HepG2 (cell line): ENCODE data around the gene POLR1C. TPM values are rescaled to one million over a fixed set of nuclear protein-coding genes. Genes with fewer than 3 reads are reported as not detected.
A peak's percentile ranks its signal among the peaks of the same experiment; 100 is the strongest.

Experiments used
- AGO2 ChIP-seq: fragments of 200-400 bp; formaldehyde crosslinking; optimal IDR thresholded peaks from 2 replicates; pipeline ENCODE3; 2017; ENCODE audit warnings: mild to moderate bottlenecking, low read depth, low read length, moderate library complexity
- AKAP8 ChIP-seq: sonication (generic); formaldehyde crosslinking; IDR thresholded peaks from 2 replicates; pipeline ENCODE4 v1.5.1; 2020; ENCODE audit warnings: mild to moderate bottlenecking, missing genetic modification reagents
- CREB1 ChIP-seq, 2 experiments: fragments of 450-650 bp in 1 of 2; IDR thresholded peaks; 2 replicates each; pipeline ENCODE4 v1.6.1; 2016 to 2017; ENCODE audit warnings: control low read depth in 1 of 2, mild to moderate bottlenecking in 1 of 2, missing compliant biosample characterization in 1 of 2, missing genetic modification characterization in 1 of 2
- DMAP1 ChIP-seq: IDR thresholded peaks from 2 replicates; pipeline ENCODE4 v1.6.1; 2016
- DPF2 ChIP-seq: sonication (generic); formaldehyde crosslinking; IDR thresholded peaks from 2 replicates; pipeline ENCODE4 v1.4.0; 2020; ENCODE audit warnings: mild to moderate bottlenecking, low read depth, missing genetic modification reagents, borderline replicate concordance
- ELF1 ChIP-seq: sonication (generic); formaldehyde crosslinking; IDR thresholded peaks from 2 replicates; pipeline ENCODE4 v1.4.0; 2020; ENCODE audit warnings: missing genetic modification reagents
- GPN1 ChIP-seq: sonication (generic); formaldehyde crosslinking; IDR thresholded peaks from 2 replicates; pipeline ENCODE4 v1.5.1; 2020; ENCODE audit warnings: missing genetic modification reagents, borderline replicate concordance
- MXD4 ChIP-seq: IDR thresholded peaks from 2 replicates; pipeline ENCODE4 v1.6.1; 2016; ENCODE audit warnings: mild to moderate bottlenecking, missing biosample characterization, missing genetic modification reagents
- NFE2L1 ChIP-seq: sonication (generic); formaldehyde crosslinking; IDR thresholded peaks from 2 replicates; pipeline ENCODE4 v1.4.0; 2020; ENCODE audit warnings: missing genetic modification reagents, mild to moderate bottlenecking, borderline replicate concordance
- NR0B2 ChIP-seq: sonication (generic); formaldehyde crosslinking; IDR thresholded peaks from 2 replicates; pipeline ENCODE4 v1.4.0; 2020; ENCODE audit warnings: mild to moderate bottlenecking, missing genetic modification reagents
- PAX8 ChIP-seq: sonication (generic); formaldehyde crosslinking; IDR thresholded peaks from 2 replicates; pipeline ENCODE4 v1.8.0; 2022; ENCODE audit warnings: mild to moderate bottlenecking, missing genetic modification reagents, borderline replicate concordance
- ZNF251 ChIP-seq: sonication (generic); formaldehyde crosslinking; IDR thresholded peaks from 2 replicates; pipeline ENCODE4 v1.9.0; 2021; ENCODE audit warnings: mild to moderate bottlenecking, missing genetic modification reagents
- ZNF407 ChIP-seq: sonication (generic); formaldehyde crosslinking; IDR thresholded peaks from one replicate; pipeline ENCODE4 v1.5.1; 2020; ENCODE audit warnings: mild to moderate bottlenecking, missing genetic modification reagents; ENCODE audit errors: not compliant biosample characterization
- ZNF432 ChIP-seq: sonication (generic); formaldehyde crosslinking; IDR thresholded peaks from 2 replicates; pipeline ENCODE4 v1.5.0; 2020; ENCODE audit warnings: missing genetic modification reagents, mild to moderate bottlenecking, borderline replicate concordance
- ZNF543 ChIP-seq: sonication (generic); formaldehyde crosslinking; IDR thresholded peaks from 2 replicates; pipeline ENCODE4 v1.4.0; 2020; ENCODE audit warnings: mild to moderate bottlenecking, missing genetic modification reagents
- ZNF576 ChIP-seq: sonication (generic); formaldehyde crosslinking; IDR thresholded peaks from 2 replicates; pipeline ENCODE4 v1.4.0; 2020; ENCODE audit warnings: mild to moderate bottlenecking, missing genetic modification reagents
- ZNF607 ChIP-seq: sonication (generic); formaldehyde crosslinking; IDR thresholded peaks from 2 replicates; pipeline ENCODE4 v1.5.1; 2020; ENCODE audit warnings: missing genetic modification reagents, mild to moderate bottlenecking, borderline replicate concordance
- polyA plus RNA-seq, 8 experiments: library from polyadenylated mRNA; depleted of rRNA in 3 of 8; stranded (reverse) in 7 of 8; unstranded in 1 of 8; fragments of >200 nt; fragmentation: Illumina TruSeq in 4 of 8; extraction: Trizol in 4 of 8; gene quantifications; 2 replicates each; pipeline versions ENCODE4 v1.2.1 to v1.2.3, GENCODE V29; 2011 to 2016; ENCODE audit warnings: low read depth in 4 of 8, missing spikeins in 1 of 8, mixed read lengths in 1 of 8; ENCODE audit not compliant: insufficient read depth in 1 of 8
- total RNA-seq, 5 experiments: library from RNA; depleted of rRNA; stranded (reverse); fragments of >200 nt; fragmentation: Illumina TruSeq; extraction: Trizol; gene quantifications; 2 replicates each; pipeline ENCODE4 v1.2.3, GENCODE V29; 2016; ENCODE audit warnings: low read depth in 1 of 5

Gene POLR1C
- total and polyA plus RNA-seq, 2 of the 13 experiments (the other 11 are each of a cell fraction or from before 2014, with no cell fraction given) = 62.6 to 72.2 TPM

GRCh38 chr6:43516697-43517504 lies at the start of gene POLR1C, which contains the start of gene YIPF3 (continued):
- no peak for TF ChIP-seq ZNF432
- TF ChIP-seq DPF2 (CRISPR knock-in tag) = peak; percentile 51; the same call in 1 of the 2 replicates
- TF ChIP-seq ZNF251 (CRISPR knock-in tag) = no peak
- TF ChIP-seq NFE2L1 (CRISPR knock-in tag) = peak; percentile 54; the same call in 1 of the 2 replicates
- peak; percentile 48; the same call in 1 of the 2 replicates for TF ChIP-seq NR0B2 (CRISPR knock-in tag)
- peak; percentile 91 for TF ChIP-seq ELF1 (CRISPR knock-in tag)
- no peak for TF ChIP-seq PAX8 (CRISPR knock-in tag)
- TF ChIP-seq ZNF543 = peak; percentile 74
- peak; percentile 97 for TF ChIP-seq DMAP1
- TF ChIP-seq ZNF576 = 0 out of 2 replicates have a peak, but pooled peaks have one; percentile 55
- no peak; the same call in 1 of the 2 replicates for TF ChIP-seq GPN1 (CRISPR knock-in tag)
- 0 out of 2 replicates have a peak, but pooled peaks have one; percentile 67 for TF ChIP-seq AKAP8 (CRISPR knock-in tag)
- peak; percentile 88 for TF ChIP-seq ZNF407 (CRISPR knock-in tag)
- TF ChIP-seq ZNF607 (CRISPR knock-in tag) = peak; percentile 96
- TF ChIP-seq MXD4 (CRISPR knock-in tag) = peak; percentile 97
- peak; percentile 52 for TF ChIP-seq AGO2
- TF ChIP-seq CREB1 (IDR thresholded peaks at IDR 0.05) = peak; percentile 33; the same call in 1 of the 2 replicates
- TF ChIP-seq CREB1 (CRISPR knock-in tag; IDR thresholded peaks at IDR 0.05) = peak; percentile 83
